ENCODE data around the gene COL6A6. TPM values are rescaled to one million over a fixed set of nuclear protein-coding genes. Genes with fewer than 3 reads are reported as not detected.

Gene COL6A6
- total RNA-seq, 1 experiment from 2014 or later, result not detected

DNA sequence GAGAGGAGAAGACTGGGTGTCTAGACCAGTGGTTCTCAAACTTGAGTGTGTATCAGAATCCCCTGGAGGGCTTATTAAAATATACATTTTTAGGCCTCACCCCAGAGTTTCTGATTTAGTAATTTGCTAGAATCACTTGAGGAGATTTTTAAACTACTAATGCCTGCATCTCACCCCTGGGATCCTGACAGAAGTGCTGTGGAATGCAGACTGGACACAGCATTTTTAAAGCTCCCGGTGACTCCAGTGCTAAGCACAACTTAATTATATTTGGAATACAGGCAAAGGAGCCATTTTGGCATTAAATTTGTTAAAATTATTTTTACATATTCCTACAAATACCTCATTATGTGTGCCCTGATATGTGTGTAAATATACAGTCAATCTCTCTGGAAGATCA is 26.7 kb upstream of the COL6A6 start:
- in situ Hi-C loops (cut with HindIII; ENCODE audit: low pct_unique_long_range_greater_than_20kb, low sequenced_read_pairs) (no loop called here), intact Hi-C loops (cut with micrococcal nuclease; ENCODE audit: unreplicated experiment) (no loop called here)
- DNase-seq (ENCODE audit: low read depth, low spot score) (no peak), ATAC-seq (no peak)
- ChIA-PET POLR2A (no interaction called here), CTCF (no interaction called here)
- TF ChIP-seq SIN3A (IDR thresholded peaks at IDR 0.05; ENCODE audit: borderline replicate concordance, insufficient read depth, low read depth, low read length) (no peak), TCF7L2 (IDR thresholded peaks at IDR 0.05; ENCODE audit: low read depth, low read length) (no peak)
- TF ChIP-seq, protein P1, sequence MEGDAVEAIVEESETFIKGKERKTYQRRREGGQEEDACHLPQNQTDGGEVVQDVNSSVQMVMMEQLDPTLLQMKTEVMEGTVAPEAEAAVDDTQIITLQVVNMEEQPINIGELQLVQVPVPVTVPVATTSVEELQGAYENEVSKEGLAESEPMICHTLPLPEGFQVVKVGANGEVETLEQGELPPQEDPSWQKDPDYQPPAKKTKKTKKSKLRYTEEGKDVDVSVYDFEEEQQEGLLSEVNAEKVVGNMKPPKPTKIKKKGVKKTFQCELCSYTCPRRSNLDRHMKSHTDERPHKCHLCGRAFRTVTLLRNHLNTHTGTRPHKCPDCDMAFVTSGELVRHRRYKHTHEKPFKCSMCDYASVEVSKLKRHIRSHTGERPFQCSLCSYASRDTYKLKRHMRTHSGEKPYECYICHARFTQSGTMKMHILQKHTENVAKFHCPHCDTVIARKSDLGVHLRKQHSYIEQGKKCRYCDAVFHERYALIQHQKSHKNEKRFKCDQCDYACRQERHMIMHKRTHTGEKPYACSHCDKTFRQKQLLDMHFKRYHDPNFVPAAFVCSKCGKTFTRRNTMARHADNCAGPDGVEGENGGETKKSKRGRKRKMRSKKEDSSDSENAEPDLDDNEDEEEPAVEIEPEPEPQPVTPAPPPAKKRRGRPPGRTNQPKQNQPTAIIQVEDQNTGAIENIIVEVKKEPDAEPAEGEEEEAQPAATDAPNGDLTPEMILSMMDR (IDR thresholded peaks at IDR 0.05), result no peak
- no peaks in the 10 kb centered on the region for H3K36me3 ChIP-seq (ENCODE audit: control insufficient read depth, insufficient read depth, low read length)
- no peaks in the 10 kb centered on the region for H3K9me3 ChIP-seq (ENCODE audit: control insufficient read depth, insufficient read depth, low read depth, low read length)
- H3K4me3 ChIP-seq (ENCODE audit: low read depth in 2 of 2, low read length in 2 of 2), result no peak overlapping the region
- peaks cover 2% of the 10 kb centered on the region; the same call in 1 of the 2 replicates for H3K27me3 ChIP-seq (ENCODE audit: control insufficient read depth, insufficient read depth, low read length)
- H3K27ac ChIP-seq (ENCODE audit: low read length), result no peak overlapping the region
- H3K4me1 ChIP-seq (ENCODE audit: control insufficient read depth, insufficient read depth, low read length), result no peaks in the 10 kb centered on the region
- BruUV-seq (replicated peaks), result no TSS peak

DNA sequence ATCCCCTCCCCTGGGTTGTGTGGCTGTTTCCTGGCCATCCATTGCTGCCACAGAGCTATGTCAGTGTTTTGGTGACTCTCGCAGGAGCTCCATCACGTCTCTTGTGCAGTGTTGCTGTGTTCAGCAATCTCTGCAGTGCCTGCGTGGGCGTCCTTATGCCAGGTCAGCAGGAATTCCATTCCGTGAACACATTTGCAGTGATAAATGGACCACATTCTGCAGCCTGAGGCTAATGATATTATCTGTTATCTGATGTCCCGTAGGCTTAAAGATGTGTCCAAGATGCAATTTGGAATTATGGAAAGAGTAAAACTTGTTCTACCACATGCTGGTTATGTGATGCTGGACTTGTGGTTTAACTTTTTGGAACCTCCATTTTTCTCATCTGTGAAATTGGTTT is 25.5 kb upstream of the COL6A6 start:
- in situ Hi-C loops (cut with HindIII; ENCODE audit: low pct_unique_long_range_greater_than_20kb, low sequenced_read_pairs) (no loop called here), intact Hi-C loops (cut with micrococcal nuclease; ENCODE audit: unreplicated experiment) (no loop called here)
- no peaks in the 10 kb centered on the region for H3K4me1 ChIP-seq (ENCODE audit: control insufficient read depth, insufficient read depth, low read length)
- ATAC-seq, result no peak
- no peak for DNase-seq (ENCODE audit: low read depth, low spot score)
- ChIA-PET CTCF (no interaction called here), POLR2A (no interaction called here)
- no peak overlapping the region for H3K27ac ChIP-seq (ENCODE audit: low read length)
- TF ChIP-seq SIN3A (IDR thresholded peaks at IDR 0.05; ENCODE audit: borderline replicate concordance, insufficient read depth, low read depth, low read length), result no peak
- TF ChIP-seq TCF7L2 (IDR thresholded peaks at IDR 0.05; ENCODE audit: low read depth, low read length), result no peak
- TF ChIP-seq, protein P1 (IDR thresholded peaks at IDR 0.05), result no peak
- TF ChIP-seq, protein P2, sequence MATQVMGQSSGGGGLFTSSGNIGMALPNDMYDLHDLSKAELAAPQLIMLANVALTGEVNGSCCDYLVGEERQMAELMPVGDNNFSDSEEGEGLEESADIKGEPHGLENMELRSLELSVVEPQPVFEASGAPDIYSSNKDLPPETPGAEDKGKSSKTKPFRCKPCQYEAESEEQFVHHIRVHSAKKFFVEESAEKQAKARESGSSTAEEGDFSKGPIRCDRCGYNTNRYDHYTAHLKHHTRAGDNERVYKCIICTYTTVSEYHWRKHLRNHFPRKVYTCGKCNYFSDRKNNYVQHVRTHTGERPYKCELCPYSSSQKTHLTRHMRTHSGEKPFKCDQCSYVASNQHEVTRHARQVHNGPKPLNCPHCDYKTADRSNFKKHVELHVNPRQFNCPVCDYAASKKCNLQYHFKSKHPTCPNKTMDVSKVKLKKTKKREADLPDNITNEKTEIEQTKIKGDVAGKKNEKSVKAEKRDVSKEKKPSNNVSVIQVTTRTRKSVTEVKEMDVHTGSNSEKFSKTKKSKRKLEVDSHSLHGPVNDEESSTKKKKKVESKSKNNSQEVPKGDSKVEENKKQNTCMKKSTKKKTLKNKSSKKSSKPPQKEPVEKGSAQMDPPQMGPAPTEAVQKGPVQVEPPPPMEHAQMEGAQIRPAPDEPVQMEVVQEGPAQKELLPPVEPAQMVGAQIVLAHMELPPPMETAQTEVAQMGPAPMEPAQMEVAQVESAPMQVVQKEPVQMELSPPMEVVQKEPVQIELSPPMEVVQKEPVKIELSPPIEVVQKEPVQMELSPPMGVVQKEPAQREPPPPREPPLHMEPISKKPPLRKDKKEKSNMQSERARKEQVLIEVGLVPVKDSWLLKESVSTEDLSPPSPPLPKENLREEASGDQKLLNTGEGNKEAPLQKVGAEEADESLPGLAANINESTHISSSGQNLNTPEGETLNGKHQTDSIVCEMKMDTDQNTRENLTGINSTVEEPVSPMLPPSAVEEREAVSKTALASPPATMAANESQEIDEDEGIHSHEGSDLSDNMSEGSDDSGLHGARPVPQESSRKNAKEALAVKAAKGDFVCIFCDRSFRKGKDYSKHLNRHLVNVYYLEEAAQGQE (IDR thresholded peaks at IDR 0.05; ENCODE audit: insufficient read depth in 1 of 2, low read depth in 2 of 2, low read length in 1 of 2), result no peak
- TF ChIP-seq POLR2AphosphoS5 (IDR thresholded peaks at IDR 0.05; ENCODE audit: low read depth, low read length), result no peak
- H3K9me3 ChIP-seq (ENCODE audit: control insufficient read depth, insufficient read depth, low read depth, low read length), result no peaks in the 10 kb centered on the region
- no peaks in the 10 kb centered on the region for H3K36me3 ChIP-seq (ENCODE audit: control insufficient read depth, insufficient read depth, low read length)
- H3K4me3 ChIP-seq (ENCODE audit: low read depth in 2 of 2, low read length in 2 of 2), result no peak overlapping the region
- H3K27me3 ChIP-seq (ENCODE audit: control insufficient read depth, insufficient read depth, low read length), result peaks cover 2% of the 10 kb centered on the region; the same call in 1 of the 2 replicates
- no TSS peak for BruUV-seq (replicated peaks)
